Breast epithelium (tissue), 3 donors: ENCODE data around the gene EVA1B.

Experiments
- CTCF ChIP-seq, 3 donors: fragments of 450-650 bp; IDR thresholded peaks; one replicate each; pipeline ENCODE4 v1.5.1; 2016 to 2017; ENCODE audit warnings: antibody characterized with exemption in 3 of 3, mild to moderate bottlenecking in 3 of 3, moderate library complexity in 3 of 3
- POLR2A ChIP-seq: fragments of 450-650 bp; IDR thresholded peaks from one replicate; pipeline ENCODE4 v1.6.1; 2016; ENCODE audit warnings: antibody characterized with exemption, mild to moderate bottlenecking, moderate library complexity
- POLR2AphosphoS5 ChIP-seq, 3 donors: sonication (generic); formaldehyde crosslinking; IDR thresholded peaks; one replicate each; pipeline ENCODE4 v1.6.1; 2017; ENCODE audit warnings: antibody characterized with exemption in 3 of 3

GRCh38 chr1:36354486-36354885 is 31.0 kb upstream of the EVA1B start:
- TF ChIP-seq CTCF (IDR thresholded peaks at IDR 0.05), result no peak
- no peak for TF ChIP-seq POLR2AphosphoS5 (IDR thresholded peaks at IDR 0.05)
- no peak for TF ChIP-seq POLR2A
